Dedifferentiated amniotic fluid mesenchymal stem cell (primary cell): ENCODE measurements around the gene KIAA1328.
"Not testable (repeated sequence)": the region's sequence is repeated elsewhere in the genome, so short reads cannot be mapped to it uniquely, and the experiment has no call there.

ENCODE experiments used
- DNase-seq: peaks from one replicate; pipeline ENCODE4 v3.0.0-alpha.2; 2016; ENCODE audit errors: extremely low spot score

KIAA1328 gene

GRCh38 chr18:36825526-36825925 lies 3.4 kb upstream of the KIAA1328 start:
- DNase-seq = no peak

GRCh38 chr18:36826556-36826955 lies 2.4 kb upstream of the KIAA1328 start:
- DNase-seq = no peak

GRCh38 chr18:36828157-36828629 lies 734 bp upstream of the KIAA1328 start:
- DNase-seq = no peak

DNA sequence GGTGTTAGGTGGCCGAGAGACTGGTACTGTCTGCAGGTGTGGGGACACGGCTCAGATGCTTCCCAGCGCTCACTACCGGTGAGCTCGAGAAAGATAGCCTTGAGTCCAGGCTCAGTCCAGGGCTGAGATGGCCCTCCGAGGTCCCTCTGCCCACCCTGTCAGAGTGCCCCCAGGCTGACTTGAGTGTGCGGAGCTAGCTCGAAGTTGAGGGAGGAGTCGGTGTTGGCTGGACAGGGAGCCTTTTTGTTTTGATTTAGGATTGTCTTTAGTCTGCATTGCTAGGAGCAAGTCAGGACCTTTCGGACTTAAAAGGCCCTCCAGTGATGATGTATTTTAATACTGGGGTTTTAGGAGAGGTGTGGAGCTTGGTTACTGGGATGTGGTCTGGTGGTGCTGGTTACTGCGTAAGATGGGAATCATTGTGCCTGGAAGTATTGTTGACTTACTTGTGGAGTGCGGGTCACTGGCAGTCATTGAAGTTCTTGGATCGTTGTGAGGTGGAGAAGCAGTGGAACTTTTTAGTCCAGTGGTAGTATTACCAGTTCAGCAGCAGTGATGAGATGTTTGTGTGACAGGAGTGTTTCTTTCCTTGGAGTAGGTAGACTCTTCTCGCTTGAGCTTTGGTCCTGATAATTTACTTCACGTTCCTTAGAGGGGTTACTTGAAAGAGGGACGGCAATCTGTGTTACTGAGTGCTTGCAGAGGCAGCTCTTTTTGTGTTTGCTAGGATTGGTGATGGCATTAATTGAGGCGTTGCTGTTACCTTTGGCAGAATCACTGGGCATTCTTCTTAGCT lies 633 bp downstream of the KIAA1328 start:
- DNase-seq = no peak

DNA sequence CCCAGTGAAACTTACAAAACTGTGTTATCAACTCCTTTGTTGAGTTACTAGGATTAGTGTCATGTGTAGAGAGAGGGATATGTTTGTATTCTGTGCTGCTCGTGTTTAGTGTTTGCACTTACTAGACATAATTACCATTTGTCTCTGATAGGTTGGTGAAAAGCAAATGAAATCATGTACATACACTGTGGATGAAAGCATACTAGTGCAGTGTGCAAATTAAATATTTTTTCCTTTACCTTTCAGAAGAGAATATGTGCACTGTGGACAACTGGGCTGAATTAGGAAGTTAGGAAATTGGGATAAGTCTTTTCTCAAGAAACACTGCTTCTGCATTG lies 1.2 kb downstream of the KIAA1328 start:
- no peak for DNase-seq

DNA sequence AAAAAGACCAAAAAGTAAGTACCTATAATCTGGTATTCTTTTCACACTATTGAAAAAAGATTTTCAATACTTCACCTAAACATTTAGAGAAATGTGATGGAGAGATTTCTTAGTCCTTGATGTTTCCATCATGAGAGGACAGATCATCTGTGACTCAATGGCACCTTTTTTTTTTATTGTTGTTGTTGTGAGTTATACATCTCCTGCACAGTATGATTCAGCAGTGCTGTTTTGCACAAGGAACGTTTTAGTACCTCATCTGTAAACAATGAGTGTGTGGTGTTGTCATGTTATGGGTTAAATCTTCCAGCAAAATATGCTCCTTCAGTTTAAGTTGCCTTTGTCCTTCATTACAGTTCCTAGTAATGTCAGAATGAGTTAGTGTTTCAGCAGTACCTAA lies 2.2 kb downstream of the KIAA1328 start:
- DNase-seq = no peak

- DNase-seq = no peak
Measured at GRCh38 chr18:36833120-36833519, 4.2 kb downstream of the KIAA1328 start.

DNA sequence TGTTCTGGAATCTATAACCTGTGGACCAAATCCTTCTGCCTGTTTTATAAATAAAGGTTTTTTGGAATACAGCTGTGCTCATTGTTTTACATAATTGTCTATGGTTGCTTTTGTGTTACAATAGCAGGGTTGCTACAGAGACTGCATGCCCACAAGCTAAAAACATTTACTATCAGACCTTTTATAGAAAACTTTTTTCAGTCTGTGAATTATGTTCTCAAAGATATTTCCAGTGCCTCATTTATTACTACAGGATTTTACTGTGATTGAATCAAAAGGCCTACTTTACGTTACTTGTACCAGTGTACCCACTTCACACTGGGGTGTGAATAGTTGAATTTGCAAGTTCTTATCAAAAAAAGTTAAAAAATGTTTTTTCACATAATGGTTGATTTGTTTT lies 7.0 kb downstream of the KIAA1328 start:
- DNase-seq = no peak

GRCh38 chr18:36839835-36840234 lies 10.9 kb downstream of the KIAA1328 start:
- DNase-seq = no peak

- no peak for DNase-seq
Measured at GRCh38 chr18:36843199-36843598, 14.3 kb downstream of the KIAA1328 start.

GRCh38 chr18:36843784-36844183 lies 14.9 kb downstream of the KIAA1328 start:
- no peak for DNase-seq

DNA sequence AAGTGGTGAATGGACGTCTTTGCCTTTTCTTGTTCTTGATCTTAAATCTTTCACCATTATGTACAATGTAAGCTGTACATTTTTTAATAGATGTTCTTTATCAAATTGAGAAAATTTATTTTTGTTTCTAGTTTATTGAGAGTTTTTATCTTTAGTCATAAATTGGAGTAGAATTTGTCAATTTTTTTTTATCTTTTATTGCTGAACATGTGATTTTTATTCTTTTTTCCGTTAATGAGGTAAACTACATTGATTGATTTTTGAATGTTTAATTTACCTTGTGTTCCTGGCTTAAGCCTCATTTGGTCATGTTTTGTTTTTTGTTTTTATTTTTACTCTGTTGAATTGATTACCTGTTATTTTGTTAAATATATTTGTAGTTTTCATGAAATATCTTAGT lies 19.7 kb downstream of the KIAA1328 start:
- no peak for DNase-seq

GRCh38 chr18:36849288-36850006 lies 20.5 kb downstream of the KIAA1328 start:
- peak; percentile 39 for DNase-seq

DNA sequence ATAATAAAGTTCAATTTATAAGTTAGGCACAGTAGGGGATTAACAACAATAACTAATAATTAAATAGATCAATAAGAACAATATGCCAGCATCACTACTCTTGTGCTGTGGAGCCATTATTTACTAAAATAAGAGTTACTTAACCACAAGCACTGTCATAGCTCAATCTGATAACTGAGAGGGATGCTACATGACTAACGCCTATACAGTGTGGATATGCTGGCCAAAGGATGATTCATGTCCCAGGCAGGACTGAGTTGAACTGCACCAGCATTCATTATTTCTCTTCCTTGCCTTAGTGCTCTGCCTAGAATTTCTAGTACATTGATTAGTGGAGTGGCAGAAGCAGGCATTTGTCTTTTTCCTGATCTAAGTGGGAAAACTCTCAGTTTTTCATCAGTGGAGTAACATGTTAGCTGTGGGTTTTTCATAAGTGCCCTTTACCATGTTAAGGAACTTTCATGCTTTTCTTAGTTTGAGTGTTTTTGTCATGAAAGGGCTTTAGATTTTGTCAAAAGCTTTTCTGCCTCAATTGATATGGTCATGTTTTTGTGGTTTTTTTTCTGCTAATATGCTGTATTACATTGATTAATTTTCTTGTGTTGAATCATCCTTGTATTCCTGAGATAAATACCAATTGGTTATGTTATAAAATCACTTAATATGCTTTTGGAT lies 21.7 kb downstream of the KIAA1328 start:
- peak; percentile 80 for DNase-seq

- DNase-seq = no peak
Measured at GRCh38 chr18:36851202-36851590, 22.3 kb downstream of the KIAA1328 start.

DNA sequence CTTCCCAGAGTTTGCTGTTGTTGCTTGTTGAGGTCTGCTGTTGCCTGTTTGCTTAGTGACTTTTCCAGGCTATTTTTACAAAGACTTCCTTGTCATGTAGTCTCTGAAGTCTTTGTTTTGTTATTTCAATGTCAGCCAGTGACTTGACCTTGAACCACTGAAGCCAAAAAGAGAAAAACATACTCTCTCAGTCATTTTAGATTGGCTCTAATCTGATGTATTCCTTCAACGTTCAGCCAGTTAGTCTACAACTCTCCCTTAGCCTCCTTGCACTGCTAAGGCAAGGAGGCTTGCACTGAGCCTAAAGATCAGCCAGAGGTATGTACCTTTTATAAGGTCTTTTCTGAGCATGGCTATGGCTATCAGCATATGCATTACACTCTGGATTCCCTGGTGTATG lies 27.9 kb downstream of the KIAA1328 start:
- DNase-seq = no peak

- DNase-seq = no peak
Measured at GRCh38 chr18:36862182-36862581, 33.3 kb downstream of the KIAA1328 start.

- no peak for DNase-seq
Measured at GRCh38 chr18:36867056-36867455, 38.1 kb downstream of the KIAA1328 start.

DNA sequence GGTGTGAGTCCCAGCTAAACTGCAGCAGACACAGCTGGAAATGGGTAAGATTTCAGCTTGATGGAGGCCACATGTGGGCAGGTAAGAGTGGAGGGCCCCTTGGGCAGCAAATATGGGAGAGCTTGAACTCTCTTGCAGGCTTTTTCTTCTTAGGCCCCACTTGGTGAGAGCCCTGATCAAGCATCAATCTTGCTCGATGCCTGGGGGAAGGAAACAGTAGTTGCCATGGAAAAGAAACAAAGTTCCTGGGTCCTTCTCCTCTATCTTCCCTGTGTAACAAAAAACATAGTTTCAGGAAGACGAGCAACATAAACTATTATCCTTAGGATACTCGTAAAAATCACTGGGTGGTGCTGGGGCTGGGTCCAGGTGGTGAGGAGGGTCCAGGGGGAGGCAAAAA lies 42.9 kb downstream of the KIAA1328 start:
- DNase-seq = no peak

DNA sequence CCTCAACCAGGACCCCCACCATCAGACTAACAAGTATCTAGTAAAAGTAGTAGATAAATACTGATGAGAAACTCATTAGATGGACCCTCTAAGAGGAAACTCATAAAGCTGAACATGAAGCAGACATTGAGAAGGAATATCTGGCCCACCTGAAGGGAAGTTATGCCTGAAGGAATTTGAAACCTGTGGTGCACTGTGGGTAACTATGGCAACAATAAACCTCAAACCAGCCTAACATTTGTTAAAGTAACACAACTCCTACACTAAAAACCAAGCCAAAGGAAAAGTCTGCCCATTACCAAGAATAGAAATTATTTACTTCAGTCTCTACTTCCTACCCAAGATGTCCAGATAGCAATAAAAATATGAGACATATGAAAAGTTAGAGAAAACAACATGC lies 43.4 kb downstream of the KIAA1328 start:
- no peak for DNase-seq

GRCh38 chr18:36873826-36874225 lies 44.9 kb downstream of the KIAA1328 start:
- DNase-seq = not testable (repeated sequence)

GRCh38 chr18:36879796-36880195 lies 50.9 kb downstream of the KIAA1328 start:
- not testable (repeated sequence) for DNase-seq

GRCh38 chr18:36885981-36886380 lies 57.1 kb downstream of the KIAA1328 start:
- no peak for DNase-seq
